ENCODE data around the gene INHBC.
"Not testable (repeated sequence)": the region's sequence is repeated elsewhere in the genome, so short reads cannot be mapped to it uniquely, and the experiment has no call there.

Gene INHBC

DNA sequence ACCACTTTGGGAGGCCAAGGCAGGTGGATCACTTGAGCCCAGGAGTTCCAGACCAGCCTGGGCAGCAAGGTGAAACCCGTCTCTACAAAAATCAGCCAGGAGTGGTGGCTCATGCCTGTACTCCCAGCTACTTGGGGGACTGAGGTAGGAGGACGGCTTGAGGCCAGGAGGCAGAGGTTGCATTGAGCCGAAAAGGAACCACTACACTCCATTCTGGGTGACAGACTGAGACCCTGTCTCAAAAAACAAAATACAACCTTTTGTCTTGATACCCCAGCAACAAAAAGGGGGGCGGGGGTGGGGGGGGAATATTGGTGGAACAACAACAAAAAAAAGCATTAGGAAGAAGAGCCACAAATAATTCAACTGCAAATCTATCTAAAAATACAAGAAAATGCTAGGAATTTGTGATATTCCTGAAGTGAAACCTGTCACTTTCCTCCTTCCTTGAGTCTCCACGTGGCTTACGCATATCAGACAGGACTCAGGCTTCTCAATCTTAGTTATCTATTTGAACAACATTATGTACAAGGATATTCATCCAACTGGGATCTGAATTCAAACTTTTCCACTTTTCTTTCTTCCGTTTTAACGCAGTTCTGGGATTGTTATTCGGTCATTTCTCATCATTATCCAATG is 5.0 kb upstream of the INHBC start:
- DNase-seq: no peak

GRCh38 chr12:57430112-57430930 is 4.3 kb upstream of the INHBC start:
- no peak for DNase-seq

DNA sequence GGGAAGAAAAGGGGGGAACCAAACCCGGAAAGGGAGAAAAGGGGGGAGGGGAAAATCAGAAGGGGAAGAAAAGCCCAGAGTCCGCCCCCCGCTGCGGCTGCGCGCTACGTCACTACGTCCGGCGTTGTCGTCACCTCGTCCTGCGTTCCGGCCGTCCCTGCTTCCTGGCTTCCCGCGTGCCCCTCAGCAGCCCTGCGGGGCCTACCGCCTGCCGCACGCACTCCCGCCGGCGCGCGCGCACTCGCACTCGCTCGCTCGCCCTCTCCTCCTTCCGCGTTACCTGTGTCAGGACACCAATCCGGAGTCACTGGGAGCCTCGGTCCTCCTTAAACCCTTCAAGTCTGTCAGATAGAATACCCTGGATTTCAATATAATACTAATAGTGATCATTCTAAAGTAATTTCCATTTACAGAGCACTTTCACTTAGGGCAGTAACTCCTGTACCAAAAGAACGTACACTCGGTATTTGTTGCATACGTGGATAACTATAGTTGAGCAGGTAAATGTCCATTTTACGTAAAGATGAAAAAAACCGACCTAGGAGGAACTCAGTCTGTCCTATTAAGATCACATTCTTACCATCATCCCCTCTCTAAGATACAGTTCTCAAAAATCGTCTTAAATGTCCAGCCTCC is 3.5 kb upstream of the INHBC start, which contains the start of gene R3HDM2:
TSS of gene R3HDM2 (minus strand) at position 113 of the 636 bp plus-strand sequence. CDS start 120,615 bp downstream, outside the sequence.
- DNase-seq: peak; percentile 85

- no peak for DNase-seq
Measured at GRCh38 chr12:57431654-57432188, 2.9 kb upstream of the INHBC start.

GRCh38 chr12:57433370-57433769 is 1.2 kb upstream of the INHBC start:
- DNase-seq: no peak

DNA sequence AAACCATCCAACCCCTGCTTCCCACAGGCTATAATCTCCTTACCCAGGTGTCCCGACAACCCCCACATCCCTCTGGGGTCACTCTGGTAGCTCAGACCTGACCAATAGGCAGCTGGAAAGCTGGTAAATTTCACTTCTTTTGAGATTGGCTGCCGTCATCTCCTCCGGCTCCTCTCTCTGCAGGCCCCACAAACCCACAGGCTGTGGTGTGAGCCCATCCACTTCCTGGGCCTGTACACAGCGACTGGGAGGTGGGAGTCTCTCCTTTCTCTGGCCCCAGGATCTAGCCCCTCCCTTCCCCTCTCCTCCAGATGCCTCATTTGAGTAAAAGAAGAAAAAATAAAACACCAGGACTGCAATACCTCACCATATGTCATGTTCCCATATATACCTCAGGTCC is 709 bp downstream of the INHBC start:
- no peak for DNase-seq

- DNase-seq: no peak
Measured at GRCh38 chr12:57438400-57438799, 3.8 kb downstream of the INHBC start.

DNA sequence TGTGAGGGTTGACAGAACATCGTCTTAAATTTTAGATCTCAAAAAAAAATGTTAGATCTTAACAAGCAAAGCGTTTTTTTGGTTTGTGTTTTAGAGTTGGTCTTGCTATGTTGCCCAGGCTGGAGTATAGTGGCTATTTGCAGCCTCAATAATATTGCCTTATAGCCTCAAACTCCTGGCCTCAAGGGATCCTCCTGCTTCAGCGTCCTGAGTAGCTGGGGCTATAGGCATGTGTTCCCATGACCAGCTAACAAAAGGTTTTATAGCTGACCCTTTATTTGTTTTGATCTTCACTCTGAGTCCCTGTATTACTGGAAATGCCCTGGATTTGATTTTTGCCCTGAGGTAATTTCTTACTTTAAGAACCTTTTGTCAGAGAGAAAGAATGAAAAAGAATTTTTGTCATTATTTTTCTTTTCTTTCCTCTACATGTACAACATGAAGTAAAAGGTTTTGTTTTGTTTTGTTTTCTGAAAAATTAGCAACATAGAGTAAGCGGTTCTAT is 5.2 kb downstream of the INHBC start:
- no peak for DNase-seq

DNA sequence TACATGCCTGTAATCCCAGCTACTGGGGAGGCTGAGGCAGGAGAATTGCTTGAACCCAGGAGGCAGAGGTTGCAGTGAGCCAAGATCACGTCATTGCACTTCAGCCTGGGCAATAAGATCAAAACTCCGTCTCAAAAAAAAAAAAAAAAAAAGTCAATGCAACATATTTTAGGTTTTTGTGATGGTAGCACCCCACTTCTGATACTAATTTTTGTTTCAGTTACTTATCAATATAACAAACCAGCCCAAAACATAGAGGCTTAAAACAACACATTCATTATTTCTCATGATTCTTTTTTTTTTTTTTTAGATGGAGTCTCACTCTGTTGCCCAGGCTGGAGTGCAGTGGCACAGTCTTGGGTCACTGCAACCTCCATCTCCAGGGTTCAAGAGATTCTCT is 6.8 kb downstream of the INHBC start:
- DNase-seq: not testable (repeated sequence)

GRCh38 chr12:57441846-57442427 is 7.4 kb downstream of the INHBC start:
- DNase-seq: no peak

GRCh38 chr12:57444337-57444736 is 9.8 kb downstream of the INHBC start:
- not testable (repeated sequence) for DNase-seq

- DNase-seq: no peak
Measured at GRCh38 chr12:57444744-57445143, 10.2 kb downstream of the INHBC start.

- DNase-seq: no peak
Measured at GRCh38 chr12:57446292-57446960, 11.8 kb downstream of the INHBC start.

- no peak for DNase-seq
Measured at GRCh38 chr12:57448669-57449068, 14.1 kb downstream of the INHBC start.

DNA sequence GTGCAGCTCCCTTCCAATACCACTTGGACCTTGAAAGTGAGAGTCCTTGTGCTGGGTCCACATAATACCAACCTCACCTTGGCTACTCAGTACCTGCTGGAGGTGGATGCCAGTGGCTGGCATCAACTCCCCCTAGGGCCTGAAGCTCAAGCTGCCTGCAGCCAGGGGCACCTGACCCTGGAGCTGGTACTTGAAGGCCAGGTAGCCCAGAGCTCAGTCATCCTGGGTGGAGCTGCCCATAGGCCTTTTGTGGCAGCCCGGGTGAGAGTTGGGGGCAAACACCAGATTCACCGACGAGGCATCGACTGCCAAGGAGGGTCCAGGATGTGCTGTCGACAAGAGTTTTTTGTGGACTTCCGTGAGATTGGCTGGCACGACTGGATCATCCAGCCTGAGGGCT is 14.8 kb downstream of the INHBC start:
- no peak for DNase-seq

DNA sequence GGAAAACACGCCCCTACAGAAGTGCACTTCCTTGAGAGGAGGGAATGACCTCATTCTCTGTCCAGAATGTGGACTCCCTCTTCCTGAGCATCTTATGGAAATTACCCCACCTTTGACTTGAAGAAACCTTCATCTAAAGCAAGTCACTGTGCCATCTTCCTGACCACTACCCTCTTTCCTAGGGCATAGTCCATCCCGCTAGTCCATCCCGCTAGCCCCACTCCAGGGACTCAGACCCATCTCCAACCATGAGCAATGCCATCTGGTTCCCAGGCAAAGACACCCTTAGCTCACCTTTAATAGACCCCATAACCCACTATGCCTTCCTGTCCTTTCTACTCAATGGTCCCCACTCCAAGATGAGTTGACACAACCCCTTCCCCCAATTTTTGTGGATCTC is 15.5 kb downstream of the INHBC start:
- DNase-seq: no peak

DNA sequence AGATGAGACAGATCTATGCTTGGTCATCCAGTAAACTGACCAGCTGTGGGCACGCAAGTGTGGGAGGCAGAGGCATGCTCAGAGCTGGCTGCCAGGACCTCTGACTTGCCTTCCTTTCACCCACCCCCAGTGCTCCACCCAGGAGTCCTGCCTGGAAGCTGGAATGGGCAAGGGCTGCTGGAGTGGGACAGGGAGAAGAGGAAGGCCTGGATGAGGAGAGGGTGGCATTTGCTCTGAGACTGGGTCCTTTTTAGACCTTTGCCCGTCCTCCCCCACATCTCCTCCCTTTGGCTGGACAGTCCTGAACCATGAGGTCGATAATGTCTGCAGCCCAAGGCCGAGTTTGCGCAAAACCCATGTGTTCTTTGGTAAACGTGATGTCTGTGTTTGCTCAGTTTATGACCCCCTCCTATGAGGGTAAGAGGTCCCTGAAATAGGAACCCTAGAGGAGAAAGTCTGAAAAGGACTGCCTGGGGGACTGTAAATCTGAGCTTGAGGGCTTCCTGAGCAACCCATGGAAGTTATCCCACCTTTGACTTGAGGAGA is 16.7 kb downstream of the INHBC start:
- DNase-seq: no peak

DNA sequence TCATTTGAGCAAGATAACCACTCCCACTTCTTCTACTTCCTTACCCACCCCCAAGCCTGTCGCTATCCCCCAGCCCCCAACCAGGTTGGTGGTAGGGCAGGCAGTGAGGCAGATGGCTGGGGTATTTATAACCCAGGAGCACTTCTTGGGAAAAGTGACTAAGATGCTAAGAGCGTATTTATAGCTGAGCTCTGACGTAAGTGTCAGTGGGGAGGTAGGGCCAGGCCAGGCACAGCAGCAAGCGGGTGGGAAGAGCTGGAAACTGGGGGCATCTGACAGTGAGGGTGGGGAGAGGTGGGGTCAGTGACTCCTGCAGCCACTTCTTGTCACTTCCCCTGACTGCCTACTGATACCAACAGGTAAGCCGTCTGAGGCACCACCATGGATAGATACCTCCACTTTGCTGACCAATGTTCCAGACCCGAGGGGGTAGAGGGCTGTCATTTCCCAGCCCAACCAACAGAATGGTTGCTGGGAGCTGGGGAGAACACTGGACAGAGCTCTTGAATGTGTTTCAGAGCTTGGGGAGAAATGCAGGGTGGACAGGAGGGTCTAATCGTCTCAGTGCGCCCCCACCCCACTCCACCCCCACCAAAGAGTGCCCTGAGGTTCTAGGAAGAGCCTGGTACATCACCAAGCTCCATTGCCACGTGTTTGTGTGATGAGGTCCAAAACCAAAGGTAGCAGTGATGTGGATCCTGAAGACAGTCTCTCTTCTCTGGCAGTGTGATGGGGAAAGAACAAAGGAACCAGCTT is 17.8 kb downstream of the INHBC start:
- DNase-seq: no peak

DNA sequence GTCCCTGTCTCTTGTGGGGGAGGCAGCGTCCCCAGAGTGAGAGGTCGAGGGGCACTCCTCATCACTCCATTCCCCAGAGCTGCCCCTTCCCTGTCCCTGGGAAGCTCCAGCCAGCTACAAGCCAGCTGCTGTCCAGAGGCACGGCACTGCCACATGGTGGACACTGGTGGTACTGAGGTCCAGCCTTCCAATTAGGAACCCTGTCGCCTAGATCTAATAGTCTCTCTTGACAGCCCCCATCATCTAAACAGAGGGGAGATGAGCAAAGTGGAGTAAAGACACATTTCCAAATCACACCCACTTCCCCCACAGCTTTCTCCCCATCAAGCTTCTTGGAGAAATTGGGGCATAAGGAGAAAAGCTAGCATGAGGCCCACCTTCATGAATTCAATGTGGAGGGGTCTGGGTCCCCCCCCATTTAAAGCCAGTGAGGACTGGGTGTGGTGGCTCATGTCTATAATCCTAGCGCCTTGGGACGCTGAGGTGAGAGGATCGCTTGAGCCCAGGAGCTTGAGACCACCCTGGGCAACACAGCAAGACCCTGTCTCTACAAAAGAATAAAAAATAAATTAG is 18.4 kb downstream of the INHBC start:
- DNase-seq: peak; percentile 35

DNA sequence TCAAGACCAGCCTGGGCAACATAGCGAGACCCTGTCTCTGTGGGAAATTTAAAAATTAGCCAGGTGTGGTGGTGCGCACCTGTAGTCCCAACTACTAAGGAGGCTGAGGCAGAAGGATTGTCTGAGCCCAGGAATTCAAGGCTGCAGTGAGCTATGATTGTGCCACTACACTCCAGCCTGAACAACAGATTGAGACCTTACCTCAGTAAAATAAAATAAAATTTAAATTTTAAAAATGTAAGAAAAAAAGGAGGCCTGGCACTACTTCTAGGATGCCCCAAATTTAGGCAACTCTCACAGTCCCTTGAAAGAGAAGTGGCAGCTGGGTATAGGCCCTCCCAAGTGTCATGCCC is 19.6 kb downstream of the INHBC start:
- DNase-seq: no peak

All from DMS79 treated with DMSO at 0.1 percent for 48 hours (cell line).